GM20431 (cell line): ENCODE measurements around the gene SPTBN4.
"Not testable (repeated sequence)": the region's sequence is repeated elsewhere in the genome, so short reads cannot be mapped to it uniquely, and the experiment has no call there.

Experiments used
- in situ Hi-C: fragments of 300-500 bp; cut with MseI, MboI; formaldehyde crosslinking; loops from one replicate; pipeline ENCODE4 v1.15.0; 2020; ENCODE audit warnings: low sequenced_read_pairs; ENCODE audit not compliant: unreplicated experiment

SPTBN4 gene

GRCh38 chr19:40578442-40578908 is 111.7 kb downstream of the SPTBN4 start:
- in situ Hi-C loops, result no loop called here

GRCh38 chr19:40580619-40581018 is 113.8 kb downstream of the SPTBN4 start:
- in situ Hi-C loops, result no loop called here

GRCh38 chr19:40581531-40581930 is 114.7 kb downstream of the SPTBN4 start:
- in situ Hi-C loops, result no loop called here

- in situ Hi-C loops, result no loop called here
Measured at GRCh38 chr19:40582467-40582866, 115.7 kb downstream of the SPTBN4 start.

- in situ Hi-C loops, result no loop called here
Measured at GRCh38 chr19:40583283-40583682, 116.5 kb downstream of the SPTBN4 start.

GRCh38 chr19:40584007-40584406 is 117.2 kb downstream of the SPTBN4 start:
- in situ Hi-C loops, result no loop called here

GRCh38 chr19:40585241-40585981 is 118.6 kb downstream of the SPTBN4 start:
- in situ Hi-C loops, result no loop called here

- in situ Hi-C loops, result no loop called here
Measured at GRCh38 chr19:40585982-40586422, 119.2 kb downstream of the SPTBN4 start.

GRCh38 chr19:40586611-40587010 is 119.8 kb downstream of the SPTBN4 start:
- in situ Hi-C loops, result no loop called here

GRCh38 chr19:40588110-40588854 is 121.5 kb downstream of the SPTBN4 start:
- in situ Hi-C loops, result no loop called here

- in situ Hi-C loops, result no loop called here
Measured at GRCh38 chr19:40588926-40589569, 122.2 kb downstream of the SPTBN4 start.

GRCh38 chr19:40589591-40590429 is 123.0 kb downstream of the SPTBN4 start:
- in situ Hi-C loops, result no loop called here

GRCh38 chr19:40590464-40591265 is 123.9 kb downstream of the SPTBN4 start:
- in situ Hi-C loops, result no loop called here

GRCh38 chr19:40591724-40592123 is 124.9 kb downstream of the SPTBN4 start:
- in situ Hi-C loops, result not testable (repeated sequence)

GRCh38 chr19:40592170-40592569 is 125.4 kb downstream of the SPTBN4 start:
- in situ Hi-C loops, result no loop called here

GRCh38 chr19:40594255-40594654 is 127.5 kb downstream of the SPTBN4 start:
- in situ Hi-C loops, result no loop called here

- in situ Hi-C loops, result no loop called here
Measured at GRCh38 chr19:40594657-40595091, 127.9 kb downstream of the SPTBN4 start.

GRCh38 chr19:40596608-40597328 is 130.0 kb downstream of the SPTBN4 start:
- in situ Hi-C loops, result no loop called here
